HG02759 (cell line): ENCODE data around the gene PRMT3.
"Not testable (repeated sequence)": the region's sequence is repeated elsewhere in the genome, so short reads cannot be mapped to it uniquely, and the experiment has no call there.

Experiments used
- ATAC-seq: cut with Tn5 transposase; IDR thresholded peaks from one replicate; pipeline ENCODE4 v1.9.1; 2021; ENCODE audit warnings: mild to moderate bottlenecking, moderate library complexity; ENCODE audit not compliant: unreplicated experiment

The PRMT3 gene

DNA sequence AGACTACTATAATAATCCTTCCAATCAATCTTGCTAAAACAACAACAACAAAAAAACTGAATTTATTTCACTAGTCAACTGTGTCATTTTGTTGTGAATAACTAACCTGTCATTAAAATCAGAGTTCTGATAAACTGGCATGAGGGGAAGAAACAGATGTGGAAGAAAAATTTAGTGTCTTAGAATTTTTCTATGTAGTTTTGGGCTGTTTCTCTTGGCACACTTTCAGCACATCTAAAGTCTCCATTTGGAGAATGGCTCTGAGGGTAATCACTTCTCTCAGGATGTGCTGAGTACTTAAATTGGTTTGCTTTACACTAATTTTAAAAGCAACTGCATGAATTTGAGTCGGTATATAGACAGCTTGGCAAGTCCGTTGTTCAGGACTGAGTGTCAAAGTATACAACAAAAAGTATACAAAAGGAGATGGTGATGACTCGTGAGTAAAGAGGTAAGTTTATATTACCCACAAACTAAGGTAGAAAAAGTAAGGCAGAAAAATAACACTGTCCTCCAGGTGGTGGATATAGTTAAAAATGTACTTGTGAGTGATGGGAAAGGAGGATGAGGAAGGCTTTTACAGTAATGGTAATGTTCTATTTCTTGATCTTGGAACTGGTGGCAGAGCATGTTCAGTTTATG lies 13.8 kb upstream of the PRMT3 start:
- ATAC-seq, result no peak

DNA sequence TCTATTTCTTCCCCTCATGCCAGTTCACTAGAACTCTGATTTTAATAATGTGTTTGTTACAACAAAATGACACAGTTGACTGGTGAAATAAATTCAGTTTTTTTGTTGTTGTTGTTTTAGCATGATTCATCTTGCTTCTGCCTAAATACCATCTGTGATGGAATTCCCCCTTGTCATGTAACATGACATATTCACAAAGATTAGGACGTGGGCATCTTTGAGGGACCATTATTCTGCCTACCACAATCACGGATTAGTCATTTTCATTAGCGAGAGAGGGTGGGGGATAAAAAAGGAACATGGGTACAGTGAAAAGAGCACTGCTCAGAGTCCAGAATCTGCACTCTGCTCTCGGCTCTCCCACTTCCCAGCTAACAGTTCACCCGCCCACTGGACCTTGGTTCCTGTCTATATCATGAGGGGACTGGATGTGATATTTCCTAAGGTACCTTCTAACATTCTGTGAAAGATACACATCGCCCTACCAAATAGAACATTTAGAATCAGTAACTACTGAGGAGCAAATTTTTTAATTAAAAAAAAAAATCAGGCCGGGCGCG lies 12.7 kb upstream of the PRMT3 start:
- ATAC-seq, result no peak

DNA sequence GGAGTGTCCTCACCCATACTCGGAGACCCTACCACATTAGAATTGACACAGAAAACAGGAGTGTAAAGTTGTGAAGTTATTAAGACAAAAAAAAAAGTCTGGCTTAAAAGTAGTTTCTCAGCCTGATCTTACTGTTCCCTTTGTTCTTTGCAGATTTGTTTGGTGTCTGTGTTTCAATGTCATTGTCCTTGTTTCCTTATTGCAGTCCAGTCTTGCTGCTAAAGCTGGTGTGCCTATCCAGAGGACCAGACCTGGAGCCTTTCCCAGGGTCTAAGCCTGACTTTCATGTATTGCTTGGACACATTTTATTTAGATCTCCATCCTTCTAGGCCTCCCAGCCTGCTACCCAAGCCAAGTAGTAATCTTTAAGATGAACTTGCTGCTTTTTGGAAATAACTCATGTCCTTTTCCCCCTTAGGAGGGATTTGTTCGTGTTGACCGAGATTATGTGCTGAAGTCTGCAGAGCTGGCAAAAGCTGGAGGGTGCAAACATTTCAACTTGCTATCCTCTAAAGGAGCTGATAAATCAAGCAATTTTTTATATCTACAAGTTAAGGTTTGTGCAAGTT lies 11.3 kb upstream of the PRMT3 start:
- ATAC-seq, result no peak

DNA sequence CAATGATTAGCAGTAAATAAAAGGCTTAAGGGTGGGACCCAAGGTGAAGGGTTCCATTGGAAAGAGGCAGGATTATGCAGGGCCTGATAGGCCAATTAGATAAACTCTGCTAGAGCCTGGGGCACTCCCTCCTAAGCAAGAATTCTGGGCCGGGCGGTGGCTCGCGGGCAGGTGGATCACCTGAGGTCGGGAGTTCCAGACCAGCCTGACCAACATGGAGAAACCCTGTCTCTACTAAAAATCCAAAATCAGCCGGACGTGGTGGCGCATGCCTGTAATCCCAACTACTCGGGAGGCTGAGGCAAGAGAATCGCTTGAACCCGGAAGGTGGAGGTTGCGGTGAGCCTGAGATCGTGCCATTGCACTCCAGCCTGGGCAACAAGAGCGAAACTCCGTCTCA lies 1.5 kb upstream of the PRMT3 start:
- ATAC-seq, result not testable (repeated sequence)

DNA sequence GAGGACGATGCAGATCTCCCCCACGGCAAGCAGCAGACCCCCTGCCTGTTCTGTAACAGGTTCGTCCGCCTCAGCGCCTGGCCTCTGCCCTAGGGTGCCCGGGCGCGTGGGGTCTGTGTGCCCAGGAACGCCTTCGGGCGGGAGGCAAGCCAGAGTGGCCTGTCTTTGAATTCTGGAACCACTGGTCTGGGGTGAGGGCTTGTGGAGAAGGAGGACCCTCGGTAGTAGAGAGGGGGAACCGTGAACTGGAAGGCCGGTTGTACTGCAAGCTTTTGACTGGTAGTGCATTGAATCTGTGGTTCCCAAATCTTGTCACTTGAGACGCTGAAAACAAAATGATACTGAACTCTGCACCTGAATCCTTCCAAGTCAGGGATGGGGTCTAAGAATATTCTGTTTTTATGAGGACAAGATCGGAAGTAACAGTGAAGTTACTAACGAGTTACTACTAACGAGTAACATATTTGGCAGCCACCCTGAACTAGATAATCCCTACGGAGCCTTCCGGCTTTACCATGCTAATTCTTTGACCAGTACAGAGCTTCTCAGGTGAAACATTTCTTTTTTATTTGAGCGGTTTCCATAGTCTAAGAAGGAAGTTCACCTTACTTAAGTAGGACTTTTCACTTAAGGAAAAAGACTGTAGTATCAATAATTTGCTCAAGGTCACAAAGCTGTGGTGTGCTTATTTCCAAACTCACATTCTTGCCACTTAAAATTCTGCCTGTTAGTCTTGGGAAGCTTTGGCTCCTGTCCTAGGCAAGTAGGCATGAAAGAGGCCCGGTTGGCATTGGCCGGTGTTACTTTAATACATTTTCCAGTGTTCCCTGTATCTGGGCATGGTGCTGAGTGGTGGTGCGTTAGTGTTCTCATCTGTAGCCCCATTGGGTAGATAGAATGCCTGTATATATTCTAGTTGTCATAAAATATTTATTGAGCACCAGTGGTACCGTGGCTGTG lies 860 bp downstream of the PRMT3 start:
- peak; percentile 18 for ATAC-seq

DNA sequence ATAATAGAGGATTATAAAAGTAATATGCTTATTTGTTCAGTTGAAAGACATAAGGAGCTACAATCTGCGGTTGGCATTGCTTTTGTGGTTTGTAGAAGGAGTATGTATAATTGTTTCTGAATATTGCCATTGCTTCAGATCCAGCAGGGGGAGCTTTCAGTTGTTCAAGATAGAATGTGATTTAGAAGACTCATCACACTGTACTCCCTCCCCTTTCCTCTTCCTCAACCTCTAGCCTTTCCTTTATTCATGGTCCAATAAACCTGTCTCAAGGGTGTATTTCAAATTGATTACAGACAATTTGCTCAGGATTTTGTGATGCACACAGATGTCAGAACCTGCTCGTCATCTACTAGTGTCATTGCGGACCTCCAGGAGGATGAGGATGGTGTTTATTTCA lies 9.8 kb downstream of the PRMT3 start:
- ATAC-seq, result peak; percentile 93

DNA sequence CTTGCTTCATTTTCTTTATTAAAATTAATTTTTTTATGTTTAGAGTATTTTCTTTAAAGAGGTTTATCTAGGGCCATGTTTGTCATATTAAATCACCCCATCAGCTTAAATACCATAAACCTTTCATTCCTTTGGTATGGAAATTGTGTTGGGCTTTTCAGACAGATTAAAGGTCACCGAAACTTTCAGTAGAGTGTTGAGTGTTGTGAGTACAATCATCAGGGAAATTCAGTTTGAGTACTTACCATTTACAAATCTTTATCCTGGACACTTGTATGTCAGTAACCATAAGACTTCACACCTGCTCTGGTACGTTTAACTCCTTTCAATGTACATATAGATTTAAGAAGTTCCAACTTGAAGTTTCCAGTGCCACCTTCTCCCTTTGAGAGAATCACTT lies 12.0 kb downstream of the PRMT3 start:
- ATAC-seq, result no peak

DNA sequence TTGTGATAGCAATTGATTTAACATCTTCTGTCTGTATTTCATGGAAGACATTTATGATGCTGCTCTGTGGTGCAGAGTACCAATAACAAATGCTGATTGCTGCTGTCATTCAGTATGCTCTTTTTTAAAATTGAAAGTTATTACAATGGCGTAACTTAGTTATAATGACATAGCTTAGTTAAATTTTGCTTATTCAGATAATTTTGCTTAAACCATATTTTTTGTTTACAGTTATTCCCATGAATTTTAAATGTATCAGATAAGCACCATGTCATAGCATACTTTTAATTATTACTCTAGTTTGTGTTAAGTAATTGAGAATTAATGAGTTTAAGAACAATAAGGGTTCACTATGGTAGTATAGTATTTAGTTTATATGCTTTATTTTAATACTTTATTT lies 15.5 kb downstream of the PRMT3 start:
- ATAC-seq, result no peak

DNA sequence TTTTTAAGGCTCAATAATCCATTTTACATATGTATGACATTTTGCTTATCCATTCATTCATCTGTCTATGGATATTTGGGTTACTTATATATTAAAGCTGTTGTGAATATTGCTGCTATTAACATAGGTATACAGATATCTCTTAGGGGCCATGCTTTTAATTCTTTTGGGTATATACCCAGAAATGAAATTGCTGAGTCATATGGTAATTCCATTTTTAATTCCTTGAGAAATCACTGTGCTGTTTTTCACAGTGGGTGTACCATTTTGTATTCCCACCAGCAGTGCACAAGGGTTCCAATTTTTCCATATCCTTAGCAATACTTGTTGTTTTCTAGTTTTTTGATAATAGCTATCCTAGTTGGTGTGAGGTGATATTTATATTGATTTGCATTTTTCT lies 19.0 kb downstream of the PRMT3 start:
- ATAC-seq, result no peak

DNA sequence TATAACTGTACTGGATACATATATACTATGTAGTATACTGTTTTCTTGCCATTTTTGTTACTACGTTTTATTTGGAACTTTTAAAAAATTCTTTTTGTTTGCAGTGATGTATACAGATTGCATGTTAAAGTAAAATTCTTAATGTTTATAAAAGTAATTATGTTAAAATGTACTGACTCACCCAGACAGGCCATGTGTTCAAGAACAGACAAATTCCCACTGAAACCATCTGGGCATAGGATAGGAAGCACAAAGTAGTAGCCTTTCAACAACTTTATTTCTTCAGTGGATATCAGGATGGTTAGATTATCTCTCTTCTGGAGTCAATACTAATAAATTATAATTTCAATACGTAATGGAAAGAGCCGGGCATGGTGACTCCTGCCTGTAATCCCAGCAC lies 19.8 kb downstream of the PRMT3 start:
- ATAC-seq, result no peak

DNA sequence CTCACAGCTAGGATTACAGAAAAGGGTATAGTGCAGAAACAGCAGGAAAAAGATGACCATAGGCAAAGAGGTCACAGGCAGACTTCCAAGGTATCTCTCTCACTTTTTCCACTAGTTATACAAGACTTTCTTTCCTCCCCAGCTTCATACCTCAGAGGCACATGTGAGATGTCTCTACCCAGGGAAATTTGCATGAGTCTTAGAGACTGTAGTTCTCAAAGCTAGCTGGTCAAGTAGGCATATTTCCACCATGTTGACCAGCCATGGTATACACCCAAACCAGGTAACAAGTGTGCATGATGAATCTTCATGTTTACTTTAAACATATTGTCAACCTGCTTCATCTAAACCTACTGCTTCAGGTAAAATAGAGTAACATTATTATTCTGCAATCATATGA lies 27.9 kb downstream of the PRMT3 start:
- ATAC-seq, result peak; percentile 81

DNA sequence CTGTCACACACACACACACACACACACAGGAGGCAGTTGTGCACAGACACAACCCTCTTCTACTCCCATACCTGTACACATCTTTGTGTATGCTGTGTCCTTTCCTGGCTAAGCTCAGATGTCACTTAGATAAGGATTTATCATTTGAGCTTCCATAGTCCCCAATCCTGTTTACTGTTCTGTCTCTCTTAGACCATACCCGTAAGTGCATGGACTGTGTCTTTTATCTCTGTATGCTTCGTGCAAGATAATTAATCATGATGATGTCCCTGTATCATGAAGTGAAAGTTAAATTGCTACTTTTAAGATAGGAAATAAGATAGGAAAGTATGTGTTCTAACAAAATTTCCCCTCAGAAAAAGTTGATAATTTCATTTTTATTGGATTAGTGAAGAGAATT lies 30.3 kb downstream of the PRMT3 start:
- no peak for ATAC-seq

DNA sequence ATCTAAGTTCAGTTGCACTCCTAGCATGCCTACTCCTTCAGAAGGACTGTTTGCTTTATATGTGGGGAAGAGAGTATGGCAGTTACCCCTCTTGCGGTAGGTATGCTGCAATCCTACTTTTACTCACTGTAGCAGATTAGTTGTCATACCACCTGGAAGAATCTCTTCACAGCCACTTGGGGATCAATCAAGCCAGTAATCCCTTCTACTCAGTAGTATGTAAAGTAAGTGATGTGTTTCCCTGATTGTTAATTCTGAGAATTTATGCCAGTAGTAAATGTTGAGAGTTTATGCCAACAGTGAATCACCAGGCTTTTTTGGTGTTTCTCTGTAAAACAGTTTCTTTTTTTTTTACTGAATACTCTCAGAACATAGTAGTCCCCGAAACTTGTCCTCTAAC lies 34.4 kb downstream of the PRMT3 start:
- ATAC-seq, result no peak

DNA sequence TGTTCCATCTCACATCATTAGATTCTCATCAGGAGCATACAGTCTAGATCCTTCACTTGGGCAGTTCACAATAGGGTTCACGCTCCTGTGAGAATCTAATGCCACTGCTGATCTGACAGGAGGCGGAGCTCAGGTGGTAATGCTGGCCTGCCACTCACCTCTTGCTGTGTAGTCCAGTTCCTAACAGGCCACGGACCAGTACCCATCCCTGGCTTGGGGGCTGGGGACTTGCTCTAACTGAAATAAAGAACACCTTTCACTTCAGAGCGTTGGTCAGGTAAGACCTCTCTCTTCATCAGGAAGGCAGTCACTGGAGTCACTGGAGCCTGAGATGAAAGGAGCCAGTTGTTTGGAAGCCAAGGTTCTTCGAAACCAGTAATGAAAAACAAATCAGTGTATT lies 41.7 kb downstream of the PRMT3 start:
- no peak for ATAC-seq

DNA sequence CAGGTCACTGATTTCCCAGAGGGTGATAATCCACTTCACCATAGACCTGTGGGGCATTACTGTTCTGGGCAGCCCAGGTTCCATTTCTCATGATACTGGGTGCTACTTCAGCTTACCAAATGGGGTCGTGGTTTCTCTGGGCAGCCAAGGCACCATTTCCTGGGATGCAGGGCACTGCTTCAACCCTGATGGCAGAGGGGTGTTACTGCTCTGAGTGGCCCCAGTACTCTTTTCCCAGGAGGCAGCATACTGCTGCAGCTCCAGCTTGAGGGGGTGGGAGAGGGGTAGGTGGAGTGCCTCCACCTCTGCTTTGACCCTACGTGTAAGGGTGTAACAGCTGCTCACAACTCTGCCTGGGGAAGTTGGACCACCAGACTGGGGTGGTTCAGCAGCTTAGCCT lies 51.1 kb downstream of the PRMT3 start:
- ATAC-seq, result no peak

DNA sequence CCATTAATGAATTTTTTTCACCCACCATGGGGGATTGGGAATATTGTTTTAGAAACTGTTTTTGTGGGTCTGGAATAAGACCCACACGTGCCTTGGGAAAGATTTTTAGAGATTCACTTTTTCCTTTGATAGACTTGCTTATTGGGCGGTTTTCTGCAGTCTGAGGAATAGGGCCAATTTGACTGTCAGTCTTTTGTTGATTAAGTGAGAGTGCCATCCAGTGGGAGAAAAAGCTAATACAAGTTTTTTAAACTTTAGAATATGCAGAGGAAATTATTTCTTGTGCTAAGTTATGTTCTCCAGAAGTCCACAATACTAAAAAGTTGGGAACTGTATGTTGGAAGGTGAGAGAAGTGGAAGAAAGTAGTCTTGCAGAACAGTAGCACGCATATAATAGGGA lies 56.1 kb downstream of the PRMT3 start:
- ATAC-seq, result no peak

DNA sequence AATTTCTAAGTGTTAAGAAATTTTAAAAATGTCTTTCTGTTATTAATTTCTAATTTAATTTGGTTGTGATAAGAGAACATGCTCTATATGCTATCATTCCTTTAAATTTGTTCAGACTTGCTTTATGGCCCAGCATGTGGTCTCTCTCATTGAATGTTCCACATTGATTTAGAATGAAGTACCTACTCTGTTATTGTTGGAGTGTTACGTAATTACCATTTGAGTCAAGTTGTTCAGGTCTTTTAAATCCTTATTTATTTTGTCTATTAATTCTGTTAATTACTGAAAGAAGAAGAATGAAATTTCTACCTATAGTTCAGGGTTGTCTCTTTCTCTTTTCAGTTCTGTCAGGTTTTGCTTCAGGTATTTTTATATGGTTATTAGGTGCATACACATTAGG lies 57.0 kb downstream of the PRMT3 start:
- ATAC-seq, result no peak

DNA sequence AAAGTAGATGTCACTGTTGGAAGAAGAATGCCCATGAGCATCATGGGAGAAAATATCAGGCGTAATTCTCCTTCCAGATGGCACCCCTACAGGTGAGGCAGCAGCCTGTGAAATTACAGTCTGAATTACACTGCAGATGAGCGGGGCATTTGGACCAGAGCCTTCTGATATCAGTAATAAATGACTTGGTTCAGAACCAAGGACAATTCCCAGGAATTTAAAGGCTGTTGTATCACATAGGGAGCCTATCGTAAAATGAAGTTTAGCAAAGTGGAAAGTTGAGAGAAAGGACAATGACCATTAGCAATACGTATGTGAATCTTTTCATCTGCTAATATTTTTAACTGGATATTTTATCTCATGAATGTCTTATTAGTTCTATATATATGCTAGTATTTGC lies 61.3 kb downstream of the PRMT3 start:
- no peak for ATAC-seq

DNA sequence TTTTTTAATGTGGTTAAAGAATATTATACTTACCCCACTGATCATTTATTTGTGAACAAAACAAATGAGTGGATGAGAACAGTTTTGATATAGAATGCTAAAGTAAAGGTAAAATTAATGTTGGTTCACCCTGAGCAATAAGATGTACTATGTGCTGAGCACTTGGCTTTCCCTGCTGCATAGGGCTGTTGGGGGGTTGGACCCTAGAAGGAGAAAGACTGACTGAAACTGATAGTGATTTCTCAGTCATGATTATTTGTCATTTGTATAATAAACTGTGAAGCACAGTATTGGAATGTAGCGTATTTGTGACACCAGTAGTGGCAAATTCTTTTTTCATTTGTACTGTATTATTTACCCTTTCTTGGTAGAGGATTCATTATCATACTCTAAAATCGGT lies 63.3 kb downstream of the PRMT3 start:
- no peak for ATAC-seq

DNA sequence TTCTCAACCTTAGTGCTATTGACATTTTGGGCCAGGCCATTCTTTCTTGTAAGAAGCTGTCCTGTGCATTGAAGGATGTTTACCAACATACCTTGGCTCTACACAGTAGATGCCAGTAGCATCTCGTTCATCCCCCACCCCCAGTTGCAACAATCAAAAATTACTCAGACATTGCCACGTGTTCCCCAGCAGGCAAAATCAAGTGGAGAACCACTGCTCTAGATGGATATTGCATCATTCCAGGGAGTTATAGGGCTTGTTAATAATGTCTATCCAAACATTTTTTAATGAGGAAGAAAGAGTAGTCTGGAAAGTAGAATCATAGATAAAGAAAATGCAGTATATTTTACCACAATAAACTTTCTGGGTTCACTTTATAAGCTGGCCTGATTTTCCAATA lies 64.1 kb downstream of the PRMT3 start:
- no peak for ATAC-seq

DNA sequence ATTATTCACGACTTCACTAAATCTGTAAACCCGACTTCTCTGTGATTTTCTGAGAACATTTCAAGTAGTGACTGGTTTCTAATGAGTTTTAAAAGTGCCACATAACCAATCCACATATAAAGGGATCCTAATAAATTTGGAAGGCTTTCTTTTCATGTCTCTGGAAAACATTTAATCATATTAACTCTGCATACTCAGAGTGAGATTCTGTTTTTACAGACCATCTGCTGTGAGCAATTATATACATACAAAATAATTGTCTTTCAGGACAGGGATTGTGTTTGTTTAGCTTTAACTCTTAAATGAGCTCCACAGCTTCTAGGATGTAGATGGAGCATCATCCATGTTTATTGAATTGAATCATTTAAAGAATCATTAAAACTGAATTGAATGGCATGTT lies 65.1 kb downstream of the PRMT3 start:
- no peak for ATAC-seq
